HepG2 (cell line): ENCODE data around the gene MND1. TPM values are rescaled to one million over a fixed set of nuclear protein-coding genes. Genes with fewer than 3 reads are reported as not detected.
"Not testable (repeated sequence)": the region's sequence is repeated elsewhere in the genome, so short reads cannot be mapped to it uniquely, and the experiment has no call there.

ENCODE experiments used
- ATAC-seq: fragments of 200-7000 bp; cut with Tn5 transposase; 3 replicates; pipeline ENCODE4 v1.9.1; 2020; ENCODE audit warnings: mild to moderate bottlenecking, moderate library complexity
- BruUV-seq: library from RNA; stranded (reverse); fragments of 400-500 nt; replicated peaks from 2 replicates; lab custom pipeline; 2021; lab: Mats Ljungman, UMichigan
- CTCF ChIA-PET: fragments of 300-600 bp; formaldehyde crosslinking; extraction: SDS; loops from one replicate; lab custom pipeline; 2021; ENCODE audit warnings: low total read pairs, inconsistent platforms, low intra/inter-chr PET ratio; lab: Yijun Ruan, JAX
- POLR2A ChIA-PET: fragments of 350-600 bp; sonication (Branson Sonifier 250); formaldehyde crosslinking; loops from one replicate; lab custom pipeline; 2020; ENCODE audit warnings: antibody characterized with exemption, inconsistent platforms; lab: Yijun Ruan, JAX
- DNase-seq: peaks from one replicate; pipeline ENCODE4 v3.0.0-alpha.2; 2015; ENCODE audit warnings: low spot score
- FAIRE-seq: peaks from 3 replicates; lab custom pipeline; 2011; peaks lifted over from hg19 to GRCh38; lab: Jason Lieb, UNC
- H2AFZ ChIP-seq: one replicate; pipeline ENCODE4 v1.6.1; 2011; ENCODE audit warnings: low read length, inconsistent platforms
- H3K27ac ChIP-seq: fragments of 300-600 bp; 3 replicates; pipeline ENCODE4 v1.8.0; 2011; ENCODE audit warnings: mixed run types, mild to moderate bottlenecking, mixed read lengths, low read length, inconsistent platforms; ENCODE audit not compliant: insufficient read depth; ENCODE audit errors: extremely low read length
- H3K27me3 ChIP-seq, 2 experiments: fragments of 200-600 bp in 1 of 2; 2 replicates in 1 of 2; 3 replicates in 1 of 2; pipeline versions ENCODE4 v1.6.0 to v1.8.0; 2011; ENCODE audit warnings: low read length in 2 of 2, mild to moderate bottlenecking in 2 of 2, moderate library complexity in 2 of 2, inconsistent platforms in 1 of 2; ENCODE audit not compliant: insufficient read depth in 2 of 2, control insufficient read depth in 1 of 2
- H3K36me3 ChIP-seq, 2 experiments: fragments of 200-600 bp in 1 of 2; replicated peaks in 1 of 2; 2 replicates in 1 of 2; 3 replicates in 1 of 2; pipeline versions ENCODE4 v1.5.1 to v1.8.0; 2011; ENCODE audit warnings: low read length in 2 of 2, inconsistent platforms in 1 of 2; ENCODE audit not compliant: insufficient read depth in 2 of 2, control insufficient read depth in 1 of 2
- H3K4me1 ChIP-seq: 2 replicates; pipeline ENCODE4 v1.5.1; 2012; ENCODE audit warnings: low read length, inconsistent platforms; ENCODE audit not compliant: insufficient read depth
- H3K4me2 ChIP-seq: 2 replicates; pipeline ENCODE4 v1.6.0; 2011; ENCODE audit warnings: low read depth, low read length, inconsistent platforms
- H3K4me3 ChIP-seq, 3 experiments: fragments of 200-600 bp in 1 of 3; sonication (generic), shearing (Covaris generic) in 1 of 3; replicated peaks in 1 of 3; 2 replicates each; pipeline ENCODE4 v1.5.1; 2011 to 2016; ENCODE audit warnings: low read length in 3 of 3, inconsistent platforms in 2 of 3, low read depth in 2 of 3, mild to moderate bottlenecking in 2 of 3, control low read depth in 1 of 3, mixed read lengths in 1 of 3; ENCODE audit not compliant: insufficient read depth in 1 of 3
- H3K79me2 ChIP-seq: one replicate; pipeline ENCODE4 v1.6.1; 2011; ENCODE audit warnings: low read length, inconsistent platforms; ENCODE audit not compliant: insufficient read depth
- H3K9ac ChIP-seq: 2 replicates; pipeline ENCODE4 v1.6.0; 2011; ENCODE audit warnings: mild to moderate bottlenecking, low read depth, low read length, inconsistent platforms; ENCODE audit not compliant: insufficient read depth
- H3K9me3 ChIP-seq: 2 replicates; pipeline ENCODE4 v1.5.1; 2012; ENCODE audit warnings: mild to moderate bottlenecking, low read length
- H4K20me1 ChIP-seq: 2 replicates; pipeline ENCODE4 v1.6.0; 2011; ENCODE audit warnings: inconsistent platforms, mild to moderate bottlenecking, low read length, moderate library complexity; ENCODE audit not compliant: insufficient read depth
- IKZF4 ChIP-seq: sonication (generic); formaldehyde crosslinking; IDR thresholded peaks from 2 replicates; pipeline ENCODE4 v1.5.1; 2020; ENCODE audit warnings: borderline replicate concordance, mild to moderate bottlenecking, low read depth, missing genetic modification reagents; ENCODE audit errors: not compliant biosample characterization
- MAFF ChIP-seq: IDR thresholded peaks from 2 replicates; pipeline ENCODE4 v1.6.1; 2011; ENCODE audit warnings: low read depth, low read length, improper control_type of control experiment
- SATB2 ChIP-seq: sonication (generic); formaldehyde crosslinking; IDR thresholded peaks from 2 replicates; pipeline ENCODE4 v1.5.0; 2020; ENCODE audit warnings: missing genetic modification reagents
- SIX1 ChIP-seq: sonication (generic); formaldehyde crosslinking; IDR thresholded peaks from 2 replicates; pipeline ENCODE4 v1.4.0; 2020; ENCODE audit warnings: missing genetic modification reagents, borderline replicate concordance
- SMARCC2 ChIP-seq: fragments of 450-650 bp; IDR thresholded peaks from 2 replicates; pipeline ENCODE4 v1.6.1; 2017; ENCODE audit warnings: antibody characterized with exemption, mild to moderate bottlenecking
- ZNF124 ChIP-seq: sonication (generic); formaldehyde crosslinking; IDR thresholded peaks from 2 replicates; pipeline ENCODE4 v1.4.0; 2020; ENCODE audit warnings: missing genetic modification reagents
- ZNF33A ChIP-seq: sonication (generic); formaldehyde crosslinking; IDR thresholded peaks from 2 replicates; pipeline ENCODE4 v1.5.1; 2020; ENCODE audit warnings: missing genetic modification reagents, mild to moderate bottlenecking, moderate library complexity, borderline replicate concordance
- ZNF563 ChIP-seq: sonication (generic); formaldehyde crosslinking; IDR thresholded peaks from 2 replicates; pipeline ENCODE4 v1.8.0; 2022; ENCODE audit warnings: mild to moderate bottlenecking, moderate library complexity, missing genetic modification reagents
- ZNF570 ChIP-seq: sonication (generic); formaldehyde crosslinking; IDR thresholded peaks from 2 replicates; pipeline ENCODE4 v1.4.0; 2020; ENCODE audit warnings: mild to moderate bottlenecking, missing genetic modification reagents, borderline replicate concordance
- ZNF713 ChIP-seq: sonication (generic); formaldehyde crosslinking; IDR thresholded peaks from 2 replicates; pipeline ENCODE4 v1.4.0; 2020; ENCODE audit warnings: mild to moderate bottlenecking, missing genetic modification reagents
- WGBS: methylation state at CpG from one replicate; pipeline ENCODE4 v1.1.6; 2017; ENCODE audit warnings: low lambda C conversion rate; 5-methylcytosine and 5-hydroxymethylcytosine counted together
- in situ Hi-C: cut with HindIII; loops from 2 replicates; pipeline ENCODE4 v1.10.0; 2017; ENCODE audit warnings: low pct_unique_long_range_greater_than_20kb; ENCODE audit not compliant: extremely low pct_ligation_motif_present
- intact Hi-C: fragments of 100-400 bp; cut with micrococcal nuclease; formaldehyde crosslinking; loops from one replicate; pipeline ENCODE4 v1.10.0; 2022; ENCODE audit not compliant: unreplicated experiment
- polyA plus RNA-seq, 8 experiments: library from polyadenylated mRNA; depleted of rRNA in 3 of 8; stranded (reverse) in 7 of 8; unstranded in 1 of 8; fragments of >200 nt; fragmentation: Illumina TruSeq in 4 of 8; extraction: Trizol in 4 of 8; gene quantifications; 2 replicates each; pipeline versions ENCODE4 v1.2.1 to v1.2.3, GENCODE V29; 2011 to 2016; ENCODE audit warnings: low read depth in 4 of 8, missing spikeins in 1 of 8, mixed read lengths in 1 of 8; ENCODE audit not compliant: insufficient read depth in 1 of 8
- total RNA-seq, 5 experiments: library from RNA; depleted of rRNA; stranded (reverse); fragments of >200 nt; fragmentation: Illumina TruSeq; extraction: Trizol; gene quantifications; 2 replicates each; pipeline ENCODE4 v1.2.3, GENCODE V29; 2016; ENCODE audit warnings: low read depth in 1 of 5
- TF ChIP-seq, protein P1 (sequence below): sonication (generic); formaldehyde crosslinking; IDR thresholded peaks from 2 replicates; pipeline ENCODE4 v1.4.0; 2020; ENCODE audit warnings: mild to moderate bottlenecking, missing genetic modification reagents

Gene MND1
- total and polyA plus RNA-seq, 2 of the 13 experiments (the other 11 are each of a cell fraction or from before 2014, with no cell fraction given): 4.8 to 30.7 TPM

DNA sequence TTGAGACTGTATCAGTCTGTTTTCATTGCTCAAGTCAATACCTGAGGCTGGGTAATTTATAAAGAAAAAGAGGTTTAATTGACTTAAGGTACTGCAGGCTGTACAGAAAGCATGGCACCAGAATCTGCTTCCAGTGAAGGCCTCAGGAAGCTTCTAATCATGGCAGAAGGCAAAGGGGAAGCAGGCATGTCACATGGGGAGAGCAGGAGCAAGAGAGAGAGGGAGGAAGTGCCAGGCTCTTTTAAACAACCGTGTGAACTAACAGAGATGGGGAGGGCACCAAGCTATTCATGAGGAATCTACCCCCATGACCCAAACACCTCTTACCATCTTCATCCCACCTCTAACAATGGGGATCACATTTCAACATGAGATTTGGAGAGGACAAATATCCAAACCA is 114.5 kb downstream of the MND1 start (continued):
- TF ChIP-seq SIX1 (no peak), ZNF713 (CRISPR knock-in tag) (no peak), SMARCC2 (no peak), IKZF4 (CRISPR knock-in tag) (no peak), MAFF (no peak), ZNF33A (CRISPR knock-in tag) (no peak), ZNF563 (CRISPR knock-in tag) (no peak), ZNF570 (CRISPR knock-in tag) (no peak), ZNF124 (CRISPR knock-in tag) (no peak), SATB2 (no peak)
- TF ChIP-seq, protein P1, sequence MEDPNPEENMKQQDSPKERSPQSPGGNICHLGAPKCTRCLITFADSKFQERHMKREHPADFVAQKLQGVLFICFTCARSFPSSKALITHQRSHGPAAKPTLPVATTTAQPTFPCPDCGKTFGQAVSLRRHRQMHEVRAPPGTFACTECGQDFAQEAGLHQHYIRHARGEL (CRISPR knock-in tag): no peak

DNA sequence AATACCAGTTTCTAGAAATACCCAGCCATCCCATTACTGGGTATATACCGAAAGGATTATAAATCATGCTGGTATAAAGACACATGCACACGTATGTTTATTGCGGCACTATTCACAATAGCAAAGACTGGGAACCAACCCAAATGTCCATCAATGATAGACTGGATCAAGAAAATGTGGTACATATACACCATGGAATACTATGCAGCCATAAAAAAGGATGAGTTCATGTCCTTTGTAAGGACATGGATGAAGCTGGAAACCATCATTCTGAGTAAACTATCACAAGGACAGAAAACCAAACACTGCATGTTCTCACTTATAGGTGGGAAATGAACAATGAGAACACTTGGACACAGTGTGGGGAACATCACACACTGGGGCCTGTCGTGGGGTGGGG is 117.1 kb downstream of the MND1 start:
- H4K20me1 ChIP-seq, H2AFZ ChIP-seq, H3K9me3 ChIP-seq, H3K36me3 ChIP-seq, H3K79me2 ChIP-seq, intact Hi-C loops, CTCF ChIA-PET, POLR2A ChIA-PET, FAIRE-seq, in situ Hi-C loops, H3K4me2 ChIP-seq, BruUV-seq, H3K9ac ChIP-seq, H3K4me3 ChIP-seq, H3K27ac ChIP-seq, ATAC-seq, DNase-seq: not testable (repeated sequence)
- WGBS: 46% methylated on average over 4 of the region's 4 CpGs
- Histone ChIP-seq H3K4me1 (peaks cover 12% of the 10 kb centered on the region), H3K27me3 (peaks cover 0 to 12% of the 10 kb centered on the region in 2 experiments; a peak in 3 of 5 replicates)
